Bronchial epithelial cell (primary cell): ENCODE data around the gene EIF4G3. TPM values are rescaled to one million over a fixed set of nuclear protein-coding genes. Genes with fewer than 3 reads are reported as not detected.
"Not testable (repeated sequence)": the region's sequence is repeated elsewhere in the genome, so short reads cannot be mapped to it uniquely, and the experiment has no call there.

ENCODE experiments used
- DNase-seq: peaks from one replicate; pipeline ENCODE4 v3.0.0-alpha.2; 2010; ENCODE audit warnings: low read depth
- FAIRE-seq: peaks from 2 replicates; lab custom pipeline; 2011; peaks lifted over from hg19 to GRCh38; lab: Jason Lieb, UNC
- H3K27me3 ChIP-seq: 2 replicates; pipeline ENCODE4 v1.5.1; 2011; ENCODE audit warnings: low read length; ENCODE audit not compliant: control insufficient read depth, insufficient read depth
- H3K36me3 ChIP-seq: 2 replicates; pipeline ENCODE4 v1.5.1; 2011; ENCODE audit warnings: low read length; ENCODE audit not compliant: control insufficient read depth, insufficient read depth
- H3K4me3 ChIP-seq: 2 replicates; pipeline ENCODE4 v1.5.1; 2011; ENCODE audit warnings: mild to moderate bottlenecking, low read depth, low read length, control low read depth
- CTCF ChIP-seq: IDR thresholded peaks from 2 replicates; pipeline ENCODE4 v1.5.1; 2011; ENCODE audit warnings: mild to moderate bottlenecking, moderate library complexity, low read length, control low read depth, inconsistent platforms; ENCODE audit not compliant: insufficient read depth, severe bottlenecking
- total RNA-seq: library from RNA; depleted of rRNA; stranded (reverse); fragments of >200 nt; gene quantifications from 2 replicates; pipeline ENCODE4 v1.2.1, GENCODE V29; 2014

EIF4G3 gene
- total RNA-seq, 1 donor from 2014 or later = 20.5 TPM

- Histone ChIP-seq H3K36me3 (no peaks in the 10 kb centered on the region), H3K4me3 (no peak overlapping the region), H3K27me3 (no peaks in the 10 kb centered on the region)
- DNase-seq (no peak), FAIRE-seq (no peak)
- TF ChIP-seq CTCF = no peak
These were observed 25.0 kb upstream of the EIF4G3 start for GRCh38 chr1:21201650-21202049.

DNA sequence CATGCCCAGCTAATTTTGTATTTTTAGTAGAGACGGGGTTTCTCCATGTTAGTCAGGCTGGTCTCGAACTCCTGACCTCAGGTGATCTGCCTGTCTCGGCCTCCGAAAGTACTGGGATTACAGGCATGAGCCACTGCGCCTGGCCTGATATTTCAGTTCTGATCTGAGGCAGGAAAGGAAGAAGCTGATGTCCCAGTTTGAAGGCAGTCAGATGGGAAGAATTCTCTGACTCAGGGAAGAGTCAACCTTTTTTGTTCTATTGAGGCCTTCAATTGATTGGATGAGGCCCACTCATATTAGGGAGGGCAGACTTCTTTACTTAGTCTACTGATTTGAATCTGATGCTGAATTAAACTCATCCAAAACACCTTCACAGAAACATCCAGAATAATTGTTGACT, 24.5 kb upstream of the EIF4G3 start:
- peak; percentile 62 for DNase-seq
- not testable (repeated sequence) for H3K4me3 ChIP-seq, FAIRE-seq, H3K36me3 ChIP-seq, H3K27me3 ChIP-seq

GRCh38 chr1:21200767-21201166, 24.1 kb upstream of the EIF4G3 start:
- no peak overlapping the region for H3K4me3 ChIP-seq
- DNase-seq = peak; percentile 22
- TF ChIP-seq CTCF = no peak
- no peak for FAIRE-seq
- no peaks in the 10 kb centered on the region for H3K36me3 ChIP-seq
- no peaks in the 10 kb centered on the region for H3K27me3 ChIP-seq

GRCh38 chr1:21198929-21199328, 22.2 kb upstream of the EIF4G3 start:
- no peak for FAIRE-seq
- no peak for DNase-seq
- H3K4me3 ChIP-seq = no peak overlapping the region
- no peaks in the 10 kb centered on the region for H3K36me3 ChIP-seq
- no peaks in the 10 kb centered on the region for H3K27me3 ChIP-seq
- TF ChIP-seq CTCF = no peak

DNA sequence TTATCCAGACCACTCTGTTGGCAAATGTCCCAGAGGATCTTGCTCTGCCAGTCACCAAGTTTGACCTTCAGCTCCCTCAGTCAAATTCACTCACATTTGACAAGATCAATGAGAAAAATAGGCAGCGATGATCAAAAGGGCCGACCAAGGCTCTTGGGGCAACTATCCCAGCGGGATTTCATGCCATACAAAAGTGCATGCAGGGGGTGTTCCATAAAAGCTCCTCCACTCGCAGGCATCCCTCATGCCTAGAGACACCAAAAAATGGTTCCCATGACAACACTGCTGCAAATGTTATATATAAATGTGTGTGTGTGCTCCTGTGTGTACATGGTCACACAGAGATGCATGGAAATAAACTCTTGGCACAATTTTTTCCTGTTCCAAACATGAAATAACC, 16.2 kb upstream of the EIF4G3 start:
- no peak for TF ChIP-seq CTCF
- Histone ChIP-seq H3K4me3 (no peak overlapping the region), H3K36me3 (no peaks in the 10 kb centered on the region), H3K27me3 (peaks cover 4% of the 10 kb centered on the region)
- no peak for FAIRE-seq
- DNase-seq = no peak

- Histone ChIP-seq H3K36me3 (no peaks in the 10 kb centered on the region), H3K4me3 (no peak overlapping the region), H3K27me3 (peaks cover 4% of the 10 kb centered on the region)
- FAIRE-seq (no peak), DNase-seq (no peak)
- TF ChIP-seq CTCF = no peak
These were observed 15.6 kb upstream of the EIF4G3 start for GRCh38 chr1:21192284-21192683.

- DNase-seq, FAIRE-seq, H3K4me3 ChIP-seq, H3K36me3 ChIP-seq, H3K27me3 ChIP-seq: not testable (repeated sequence)
These were observed 14.1 kb upstream of the EIF4G3 start for GRCh38 chr1:21190771-21191170.
